IPS DF 6.9 (cell line): ENCODE data around the gene DPP4.

Source experiments
- DNase-seq: peaks from one replicate; pipeline ENCODE4 v3.0.0-alpha.2; 2013; ENCODE audit warnings: low read depth, low spot score
- H3K27ac ChIP-seq: one replicate; pipeline ENCODE4 v1.5.1; 2013; ENCODE audit warnings: low read length, control low read depth
- H3K27me3 ChIP-seq: 2 replicates; pipeline ENCODE4 v1.6.1; 2013; ENCODE audit warnings: mild to moderate bottlenecking, low read length; ENCODE audit not compliant: control insufficient read depth, insufficient read depth
- H3K36me3 ChIP-seq: 2 replicates; pipeline ENCODE4 v1.6.1; 2013; ENCODE audit warnings: low read length; ENCODE audit not compliant: control insufficient read depth, insufficient read depth
- H3K4me1 ChIP-seq: 2 replicates; pipeline ENCODE4 v1.6.1; 2013; ENCODE audit warnings: low read length; ENCODE audit not compliant: control insufficient read depth, insufficient read depth
- H3K4me3 ChIP-seq: 2 replicates; pipeline ENCODE4 v1.5.1; 2013; ENCODE audit warnings: mild to moderate bottlenecking, low read length
- H3K9me3 ChIP-seq: 2 replicates; pipeline ENCODE4 v1.6.1; 2013; ENCODE audit warnings: low read length, inconsistent platforms; ENCODE audit not compliant: control insufficient read depth, insufficient read depth
- WGBS: extraction: QIAGEN DNeasy Blood & Tissue Kit; methylation state at CpG from one replicate; pipeline ENCODE4 v1.1.7; 2013; ENCODE audit warnings: mixed read lengths, missing lambda C conversion rate; ENCODE audit not compliant: insufficient read length, insufficient coverage; 5-methylcytosine and 5-hydroxymethylcytosine counted together

Gene DPP4

DNA sequence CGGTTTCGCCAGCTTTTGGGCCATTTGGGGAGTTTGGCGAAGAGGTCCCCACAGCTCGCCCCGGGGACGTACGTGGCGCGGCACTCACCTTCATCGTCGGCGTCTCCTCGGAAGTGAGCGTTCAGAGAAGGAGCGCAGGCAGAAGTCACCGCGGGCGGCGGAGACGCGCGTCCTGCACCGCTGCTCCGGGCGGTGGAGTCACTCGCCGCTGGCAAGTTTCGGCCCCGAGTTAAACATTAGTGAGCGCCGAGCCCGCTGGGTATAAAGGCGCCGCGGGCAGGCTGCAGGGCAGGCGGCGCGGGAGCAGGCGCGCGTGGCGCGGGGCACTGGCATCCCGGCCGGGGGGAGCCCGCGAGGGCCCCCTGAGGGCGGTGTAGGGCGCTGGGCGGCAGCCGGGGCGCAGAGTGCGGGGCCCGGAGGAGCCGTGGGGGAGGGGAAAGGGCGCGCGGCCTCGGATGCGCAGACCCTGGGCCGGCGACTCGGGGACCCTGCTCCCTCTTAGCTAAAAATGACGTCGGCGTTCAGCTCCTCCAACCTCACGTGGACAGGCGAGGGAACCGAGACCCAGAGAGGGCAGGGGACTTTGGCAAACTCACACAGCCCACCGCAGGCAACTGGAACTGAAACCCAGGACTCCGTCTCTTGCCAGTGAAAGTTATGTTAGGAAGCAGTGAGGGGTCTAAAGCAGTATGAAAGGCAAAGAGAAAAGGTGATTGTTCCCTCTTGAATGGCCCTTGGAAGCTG is at the start of gene DPP4:
Gene DPP4, minus strand, starts transcription at position 328 of the 744 bp plus-strand sequence. Its CDS starts 234 bp downstream, at position 94.
- no CpG with 5 or more reads among the region's 71 CpGs for WGBS
- Histone ChIP-seq H3K27me3 (peaks cover 6% of the 10 kb centered on the region; the same call in 1 of the 2 replicates), H3K27ac (no peak within 1 kb of the TSS), H3K36me3 (no peaks in the 10 kb centered on the region), H3K4me3 (peak within 1 kb of the TSS; percentile 57; the same call in 1 of the 2 replicates), H3K4me1 (peaks cover 3% of the 10 kb centered on the region; the same call in 1 of the 2 replicates), H3K9me3 (no peaks in the 10 kb centered on the region)
- peak; percentile 25 for DNase-seq

DNA sequence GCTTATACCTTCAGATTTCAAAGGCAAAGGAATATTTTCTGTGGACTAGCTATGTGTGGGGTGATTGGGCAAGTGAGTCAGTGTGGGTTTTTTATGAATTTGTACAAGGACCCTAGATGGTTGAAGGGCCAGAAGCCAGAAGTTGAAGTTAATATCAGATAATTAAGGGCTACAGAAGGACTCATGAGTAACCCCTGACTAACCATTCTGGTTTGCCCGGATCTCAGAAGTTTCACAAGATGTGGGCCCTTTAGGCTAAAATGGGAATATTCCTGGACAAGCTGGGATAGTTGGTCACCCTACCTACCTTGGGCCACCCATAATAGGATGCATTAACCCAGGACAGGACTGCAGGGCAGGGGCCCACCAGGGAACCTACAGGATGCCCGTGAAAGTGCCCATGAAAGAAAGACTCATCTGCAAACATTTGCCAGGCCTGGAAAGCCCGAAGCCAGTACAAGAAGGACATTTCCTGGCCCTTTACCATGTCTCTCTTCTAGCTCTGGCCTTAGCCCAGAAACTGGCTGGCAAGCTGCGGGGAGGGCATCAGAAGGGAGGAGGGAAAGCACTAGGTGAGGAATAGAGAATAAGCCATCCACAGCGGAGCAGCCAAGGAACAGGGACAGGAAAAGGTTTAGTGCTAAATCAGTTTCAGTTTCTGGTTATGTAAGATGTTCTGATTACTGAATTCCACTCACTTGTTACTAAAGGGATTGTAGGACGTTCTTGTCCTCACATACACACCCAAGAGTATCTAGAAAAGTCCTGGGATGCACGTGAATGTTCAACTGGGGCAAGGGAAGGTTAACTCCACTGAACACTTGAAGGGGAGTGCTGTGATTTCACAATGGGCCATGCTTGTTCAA is 44.4 kb upstream of the DPP4 start:
- H3K4me3 ChIP-seq = no peak overlapping the region
- H3K27ac ChIP-seq = no peak overlapping the region
- H3K36me3 ChIP-seq = no peaks in the 10 kb centered on the region
- H3K27me3 ChIP-seq = no peaks in the 10 kb centered on the region
- WGBS = no CpG with 5 or more reads among the region's 7 CpGs
- H3K4me1 ChIP-seq = no peaks in the 10 kb centered on the region; the same call in 1 of the 2 replicates
- DNase-seq = no peak
- H3K9me3 ChIP-seq = no peaks in the 10 kb centered on the region

DNA sequence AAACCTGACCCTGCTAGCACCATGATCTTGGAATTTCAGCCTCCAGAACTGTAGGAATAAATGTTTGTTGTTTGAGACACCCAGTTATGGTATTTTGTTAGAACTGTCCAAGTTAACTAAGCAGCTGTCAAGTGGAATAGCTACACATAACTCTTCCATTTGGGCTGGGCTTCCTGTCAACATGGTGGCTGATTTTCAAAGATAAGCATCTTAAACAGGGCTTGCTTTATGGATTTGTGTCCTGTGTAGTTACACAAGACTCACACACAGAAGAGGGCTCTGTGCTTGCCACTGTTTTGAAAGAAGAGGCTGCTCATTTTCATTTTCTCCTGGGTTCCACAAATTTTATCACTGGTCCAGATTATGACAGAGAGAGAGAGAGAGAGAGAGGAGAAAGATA is 42.3 kb upstream of the DPP4 start:
- Histone ChIP-seq H3K27ac (no peak overlapping the region), H3K4me3 (no peak overlapping the region), H3K27me3 (no peaks in the 10 kb centered on the region), H3K4me1 (no peaks in the 10 kb centered on the region; the same call in 1 of the 2 replicates), H3K9me3 (no peaks in the 10 kb centered on the region), H3K36me3 (no peaks in the 10 kb centered on the region)
- no peak for DNase-seq

DNA sequence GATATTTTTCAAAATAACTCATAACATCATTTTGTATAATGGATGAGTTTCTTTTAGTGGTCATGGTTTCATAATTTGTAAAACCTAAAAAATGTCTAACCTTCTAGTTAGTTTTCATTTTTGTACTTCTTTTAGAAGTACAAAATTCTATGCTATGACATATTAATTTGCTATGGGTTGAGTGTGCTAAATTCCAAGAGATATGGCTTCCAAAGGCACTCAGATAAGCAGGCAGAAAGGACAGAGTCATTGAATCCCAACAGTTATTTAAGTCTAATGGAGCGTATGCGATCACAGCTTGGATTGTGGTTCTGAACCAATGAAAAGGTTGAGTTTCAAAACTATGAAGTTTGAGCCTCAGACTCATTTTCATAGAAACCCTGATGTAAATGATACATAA is 41.1 kb upstream of the DPP4 start:
- DNase-seq = no peak
- no peaks in the 10 kb centered on the region for H3K9me3 ChIP-seq
- WGBS = no CpG with 5 or more reads among the region's 2 CpGs
- no peak overlapping the region for H3K4me3 ChIP-seq
- no peaks in the 10 kb centered on the region for H3K36me3 ChIP-seq
- no peaks in the 10 kb centered on the region for H3K27me3 ChIP-seq
- no peak overlapping the region for H3K27ac ChIP-seq
- no peaks in the 10 kb centered on the region; the same call in 1 of the 2 replicates for H3K4me1 ChIP-seq

DNA sequence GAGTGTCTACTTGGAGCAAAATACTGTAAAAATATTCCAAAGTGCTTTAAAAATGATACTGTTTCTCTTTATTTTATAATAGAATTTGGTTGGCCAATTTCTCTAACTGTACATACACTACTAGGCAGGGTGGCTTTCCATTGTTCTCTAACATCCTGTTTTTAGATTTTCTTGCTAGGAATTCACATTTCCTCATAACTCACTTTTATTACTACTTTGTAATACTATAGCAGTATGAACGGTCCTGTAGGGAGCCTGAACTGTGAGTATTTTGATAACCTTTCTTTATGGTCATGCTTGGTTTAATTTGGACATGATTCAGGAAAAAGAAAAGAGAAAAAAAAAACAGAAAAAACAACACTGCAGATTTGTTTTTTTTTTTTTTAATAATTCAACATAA is 40.3 kb upstream of the DPP4 start:
- no CpG with 5 or more reads among the region's 1 CpG for WGBS
- Histone ChIP-seq H3K4me1 (no peaks in the 10 kb centered on the region; the same call in 1 of the 2 replicates), H3K27me3 (no peaks in the 10 kb centered on the region), H3K36me3 (no peaks in the 10 kb centered on the region), H3K27ac (no peak overlapping the region), H3K4me3 (no peak overlapping the region), H3K9me3 (no peaks in the 10 kb centered on the region)
- DNase-seq = no peak

DNA sequence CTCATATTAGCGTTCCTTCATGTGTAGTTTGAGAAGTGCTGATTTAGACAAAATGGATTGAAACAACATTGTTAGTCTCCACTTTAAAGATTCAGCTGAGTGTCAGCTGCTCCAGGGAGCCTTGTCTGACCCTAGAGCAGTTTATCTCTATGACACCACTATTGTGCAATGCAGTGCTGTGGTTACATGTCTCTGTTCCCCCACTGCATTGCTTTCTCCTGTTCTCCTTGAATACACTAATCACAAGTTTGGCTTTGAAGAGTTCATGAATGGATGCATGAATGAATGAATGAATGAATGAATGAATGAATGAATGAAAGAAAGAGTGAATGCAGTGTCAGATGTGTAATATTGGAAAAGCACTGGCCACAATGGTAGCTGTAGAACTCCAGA is 39.8 kb upstream of the DPP4 start:
- no peak for DNase-seq
- Histone ChIP-seq H3K4me3 (no peak overlapping the region), H3K27ac (no peak overlapping the region), H3K36me3 (no peaks in the 10 kb centered on the region), H3K9me3 (no peaks in the 10 kb centered on the region), H3K27me3 (no peaks in the 10 kb centered on the region), H3K4me1 (no peaks in the 10 kb centered on the region; the same call in 1 of the 2 replicates)
- WGBS = no CpG with 5 or more reads among the region's 1 CpG

DNA sequence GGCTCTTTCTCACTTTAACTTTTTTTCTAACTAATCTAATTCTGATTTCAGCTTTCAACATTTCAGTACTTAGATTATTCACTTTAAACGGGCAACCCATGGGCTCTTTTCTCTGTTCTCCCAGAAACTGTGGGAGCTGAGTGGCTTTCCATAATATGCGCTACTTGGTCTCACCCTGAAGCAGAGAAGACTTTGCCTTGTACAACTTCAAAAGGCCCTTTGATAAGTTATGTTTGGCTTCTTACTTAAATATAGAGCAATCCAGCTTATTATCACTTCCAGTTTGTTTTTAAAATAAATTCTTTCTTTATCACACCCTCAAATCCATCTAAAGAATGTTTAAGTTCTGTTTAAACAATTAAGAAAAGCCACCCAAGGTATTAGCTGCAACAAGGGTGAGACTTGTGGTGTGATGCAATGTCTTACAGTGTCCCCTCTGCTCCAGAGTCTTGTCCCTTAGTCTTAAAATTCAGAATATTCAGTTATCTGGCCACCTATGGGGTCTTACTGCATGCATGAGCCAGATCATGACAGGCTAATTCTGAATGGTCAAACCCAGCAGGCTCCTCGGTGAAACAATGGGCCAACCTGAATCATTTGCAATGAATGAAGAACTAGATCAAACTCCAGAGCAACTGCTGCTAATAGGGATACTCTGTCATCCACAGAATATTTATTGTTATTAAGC is 39.2 kb upstream of the DPP4 start:
- Histone ChIP-seq H3K36me3 (no peaks in the 10 kb centered on the region), H3K9me3 (no peaks in the 10 kb centered on the region), H3K4me1 (no peaks in the 10 kb centered on the region; the same call in 1 of the 2 replicates), H3K27me3 (no peaks in the 10 kb centered on the region), H3K4me3 (no peak overlapping the region), H3K27ac (no peak overlapping the region)
- no CpG with 5 or more reads among the region's 3 CpGs for WGBS
- no peak for DNase-seq

DNA sequence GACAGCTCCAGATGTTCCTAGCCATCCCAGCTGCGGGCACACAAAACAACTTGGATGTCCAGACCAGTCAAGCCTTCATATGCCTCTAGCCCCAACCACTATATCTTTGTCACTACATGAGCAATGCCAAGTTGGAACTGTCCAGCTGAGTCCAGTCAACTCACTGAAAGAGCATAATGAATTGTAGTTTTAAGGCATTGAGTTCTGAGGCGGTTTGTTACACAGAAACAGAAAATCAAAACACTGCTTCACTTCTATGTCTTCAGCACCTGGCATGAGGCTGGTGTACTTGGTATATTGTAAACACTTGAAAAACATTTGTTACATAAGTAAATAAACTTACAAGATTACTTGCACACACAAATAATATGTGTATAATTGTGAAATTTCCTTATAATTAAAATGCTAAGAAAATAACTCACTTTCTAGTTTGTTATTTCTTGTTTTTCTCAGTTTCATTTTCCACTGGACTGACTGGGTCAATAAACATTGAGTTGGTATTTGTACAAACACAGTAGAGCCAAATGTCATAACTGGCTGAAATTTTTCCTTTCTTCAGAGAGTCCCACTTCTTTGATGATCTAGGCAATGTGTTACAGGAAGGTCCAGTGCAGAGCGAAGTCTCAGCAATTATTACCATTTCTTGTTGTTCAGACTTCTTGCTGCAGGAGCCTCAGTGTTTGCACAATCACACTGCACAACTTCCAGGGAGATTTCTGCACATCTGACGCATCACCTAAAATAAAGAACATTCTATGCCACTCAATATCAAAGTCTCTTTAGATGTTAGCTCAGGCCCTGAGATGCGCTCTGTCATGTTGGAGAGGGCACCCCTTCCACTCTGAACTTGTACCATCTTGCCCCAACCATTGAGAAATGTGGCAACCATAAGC is 38.2 kb upstream of the DPP4 start:
- Histone ChIP-seq H3K27ac (no peak overlapping the region), H3K4me3 (no peak overlapping the region), H3K9me3 (no peaks in the 10 kb centered on the region), H3K27me3 (no peaks in the 10 kb centered on the region), H3K36me3 (no peaks in the 10 kb centered on the region), H3K4me1 (no peaks in the 10 kb centered on the region; the same call in 1 of the 2 replicates)
- WGBS = no CpG with 5 or more reads among the region's 5 CpGs
- no peak for DNase-seq

DNA sequence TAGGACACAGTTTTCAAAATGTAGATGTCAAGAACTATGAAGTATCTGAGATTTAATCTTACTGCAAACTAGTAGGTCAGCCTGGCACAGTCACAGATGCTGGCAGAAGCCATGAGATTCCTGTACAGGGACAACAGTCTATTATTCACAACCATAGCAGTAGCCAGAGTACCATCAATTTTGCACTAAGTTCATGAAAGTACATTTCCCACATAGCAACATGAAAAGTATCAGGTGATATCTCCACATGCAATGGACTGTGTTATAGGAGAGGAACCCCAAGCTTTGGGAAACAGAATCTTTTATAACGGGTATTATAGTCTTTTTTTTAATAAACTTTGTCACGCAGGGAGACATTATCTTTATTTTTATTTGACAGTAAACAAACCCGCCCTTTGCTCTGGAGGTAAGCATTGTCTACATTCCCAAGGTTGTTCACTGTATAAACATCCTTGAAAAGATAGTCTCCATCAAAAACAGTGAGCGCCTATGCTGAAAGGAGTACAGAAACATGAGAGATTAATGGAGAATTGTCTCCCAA is 33.4 kb upstream of the DPP4 start:
- H3K4me1 ChIP-seq = no peaks in the 10 kb centered on the region
- no peak overlapping the region for H3K27ac ChIP-seq
- no peaks in the 10 kb centered on the region for H3K27me3 ChIP-seq
- H3K36me3 ChIP-seq = no peaks in the 10 kb centered on the region
- WGBS = no CpG with 5 or more reads among the region's 4 CpGs
- H3K9me3 ChIP-seq = no peaks in the 10 kb centered on the region
- no peak for DNase-seq
- no peak overlapping the region for H3K4me3 ChIP-seq
